ENCODE results near the gene PPM1E. TPM values are rescaled to one million over a fixed set of nuclear protein-coding genes. Genes with fewer than 3 reads are reported as not detected.

The PPM1E gene
- total RNA-seq, 1 experiment from 2014 or later = 2.9 TPM

DNA sequence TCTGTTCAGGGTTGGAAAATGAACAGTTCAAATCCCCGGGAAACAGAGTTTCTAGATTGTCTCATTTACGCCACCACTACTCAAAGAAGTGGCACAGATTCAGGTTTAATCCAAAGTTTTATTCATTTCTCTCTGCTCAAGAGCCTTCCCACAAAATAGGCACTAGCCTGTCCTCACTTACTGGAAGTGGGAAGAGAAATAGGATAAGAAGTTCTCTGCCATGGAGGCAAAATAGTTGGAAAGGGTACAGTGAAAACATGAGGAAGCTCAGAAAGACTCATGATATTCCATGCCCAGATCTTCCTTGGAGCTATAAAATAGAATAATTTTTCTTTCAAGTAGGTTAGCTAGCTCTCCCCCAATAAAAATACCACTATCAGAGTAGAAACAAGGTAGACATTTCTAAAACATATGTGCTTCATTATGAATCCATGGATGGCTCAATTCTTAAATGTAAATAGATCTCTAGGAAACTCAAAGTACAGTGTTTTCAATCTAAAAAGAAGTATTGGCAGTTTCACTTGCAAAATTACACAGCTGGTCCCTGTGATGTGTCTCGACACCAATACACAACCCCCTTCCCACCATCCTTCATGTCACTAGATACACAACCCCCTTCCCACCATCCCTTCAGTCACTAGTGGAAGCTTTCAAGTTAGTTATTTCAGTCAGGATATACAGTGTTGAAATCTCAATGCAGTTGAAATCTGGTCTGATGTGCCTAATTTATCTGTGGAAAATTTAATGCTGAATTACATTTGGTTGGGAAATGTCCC is 225.2 kb downstream of the PPM1E start:
- Histone ChIP-seq H3K27me3 (ENCODE audit: control insufficient read depth, insufficient read depth, low read length) (no peaks in the 10 kb centered on the region), H3K9me3 (ENCODE audit: control insufficient read depth, insufficient read depth, low read depth, low read length) (no peaks in the 10 kb centered on the region), H3K4me1 (ENCODE audit: control insufficient read depth, insufficient read depth, low read length) (no peaks in the 10 kb centered on the region), H3K4me3 (ENCODE audit: low read depth in 2 of 2, low read length in 2 of 2) (no peak overlapping the region), H3K36me3 (ENCODE audit: control insufficient read depth, insufficient read depth, low read length) (no peaks in the 10 kb centered on the region), H3K27ac (ENCODE audit: low read length) (no peak overlapping the region)
- BruUV-seq (replicated peaks) = no TSS peak
- in situ Hi-C loops (cut with HindIII; ENCODE audit: low pct_unique_long_range_greater_than_20kb, low sequenced_read_pairs) = no loop called here
- no peak for ATAC-seq
- ChIA-PET POLR2A (no interaction called here), CTCF (no interaction called here)
- DNase-seq (ENCODE audit: low read depth, low spot score) = no peak
- intact Hi-C loops (cut with micrococcal nuclease; ENCODE audit: unreplicated experiment) = no loop called here
- TF ChIP-seq, protein P1, sequence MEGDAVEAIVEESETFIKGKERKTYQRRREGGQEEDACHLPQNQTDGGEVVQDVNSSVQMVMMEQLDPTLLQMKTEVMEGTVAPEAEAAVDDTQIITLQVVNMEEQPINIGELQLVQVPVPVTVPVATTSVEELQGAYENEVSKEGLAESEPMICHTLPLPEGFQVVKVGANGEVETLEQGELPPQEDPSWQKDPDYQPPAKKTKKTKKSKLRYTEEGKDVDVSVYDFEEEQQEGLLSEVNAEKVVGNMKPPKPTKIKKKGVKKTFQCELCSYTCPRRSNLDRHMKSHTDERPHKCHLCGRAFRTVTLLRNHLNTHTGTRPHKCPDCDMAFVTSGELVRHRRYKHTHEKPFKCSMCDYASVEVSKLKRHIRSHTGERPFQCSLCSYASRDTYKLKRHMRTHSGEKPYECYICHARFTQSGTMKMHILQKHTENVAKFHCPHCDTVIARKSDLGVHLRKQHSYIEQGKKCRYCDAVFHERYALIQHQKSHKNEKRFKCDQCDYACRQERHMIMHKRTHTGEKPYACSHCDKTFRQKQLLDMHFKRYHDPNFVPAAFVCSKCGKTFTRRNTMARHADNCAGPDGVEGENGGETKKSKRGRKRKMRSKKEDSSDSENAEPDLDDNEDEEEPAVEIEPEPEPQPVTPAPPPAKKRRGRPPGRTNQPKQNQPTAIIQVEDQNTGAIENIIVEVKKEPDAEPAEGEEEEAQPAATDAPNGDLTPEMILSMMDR (IDR thresholded peaks at IDR 0.05) = no peak
- TF ChIP-seq, protein P2, sequence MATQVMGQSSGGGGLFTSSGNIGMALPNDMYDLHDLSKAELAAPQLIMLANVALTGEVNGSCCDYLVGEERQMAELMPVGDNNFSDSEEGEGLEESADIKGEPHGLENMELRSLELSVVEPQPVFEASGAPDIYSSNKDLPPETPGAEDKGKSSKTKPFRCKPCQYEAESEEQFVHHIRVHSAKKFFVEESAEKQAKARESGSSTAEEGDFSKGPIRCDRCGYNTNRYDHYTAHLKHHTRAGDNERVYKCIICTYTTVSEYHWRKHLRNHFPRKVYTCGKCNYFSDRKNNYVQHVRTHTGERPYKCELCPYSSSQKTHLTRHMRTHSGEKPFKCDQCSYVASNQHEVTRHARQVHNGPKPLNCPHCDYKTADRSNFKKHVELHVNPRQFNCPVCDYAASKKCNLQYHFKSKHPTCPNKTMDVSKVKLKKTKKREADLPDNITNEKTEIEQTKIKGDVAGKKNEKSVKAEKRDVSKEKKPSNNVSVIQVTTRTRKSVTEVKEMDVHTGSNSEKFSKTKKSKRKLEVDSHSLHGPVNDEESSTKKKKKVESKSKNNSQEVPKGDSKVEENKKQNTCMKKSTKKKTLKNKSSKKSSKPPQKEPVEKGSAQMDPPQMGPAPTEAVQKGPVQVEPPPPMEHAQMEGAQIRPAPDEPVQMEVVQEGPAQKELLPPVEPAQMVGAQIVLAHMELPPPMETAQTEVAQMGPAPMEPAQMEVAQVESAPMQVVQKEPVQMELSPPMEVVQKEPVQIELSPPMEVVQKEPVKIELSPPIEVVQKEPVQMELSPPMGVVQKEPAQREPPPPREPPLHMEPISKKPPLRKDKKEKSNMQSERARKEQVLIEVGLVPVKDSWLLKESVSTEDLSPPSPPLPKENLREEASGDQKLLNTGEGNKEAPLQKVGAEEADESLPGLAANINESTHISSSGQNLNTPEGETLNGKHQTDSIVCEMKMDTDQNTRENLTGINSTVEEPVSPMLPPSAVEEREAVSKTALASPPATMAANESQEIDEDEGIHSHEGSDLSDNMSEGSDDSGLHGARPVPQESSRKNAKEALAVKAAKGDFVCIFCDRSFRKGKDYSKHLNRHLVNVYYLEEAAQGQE (IDR thresholded peaks at IDR 0.05; ENCODE audit: insufficient read depth in 1 of 2, low read depth in 2 of 2, low read length in 1 of 2) = no peak

DNA sequence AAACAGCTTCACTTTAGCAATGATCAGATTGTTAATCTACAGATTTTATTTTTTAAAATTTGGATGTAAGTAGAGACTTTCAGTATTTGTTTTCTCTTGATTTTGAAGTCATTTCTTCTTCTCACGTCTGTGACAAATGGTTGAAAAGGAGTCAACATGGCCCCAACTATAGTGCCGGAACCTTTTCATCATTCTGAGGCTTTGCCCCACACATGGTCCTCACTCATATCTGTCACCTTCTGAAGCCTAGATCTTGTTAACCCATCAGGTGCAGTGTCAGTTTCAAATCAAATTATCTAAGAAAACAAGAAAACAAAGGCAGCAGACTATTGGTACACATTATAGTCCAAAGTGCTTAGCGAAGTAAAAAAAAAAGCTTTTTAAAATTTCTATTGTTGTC is 227.0 kb downstream of the PPM1E start:
- Histone ChIP-seq H3K36me3 (ENCODE audit: control insufficient read depth, insufficient read depth, low read length) (no peaks in the 10 kb centered on the region; the same call in 1 of the 2 replicates), H3K27ac (ENCODE audit: low read length) (no peak overlapping the region), H3K9me3 (ENCODE audit: control insufficient read depth, insufficient read depth, low read depth, low read length) (no peaks in the 10 kb centered on the region), H3K27me3 (ENCODE audit: control insufficient read depth, insufficient read depth, low read length) (no peaks in the 10 kb centered on the region), H3K4me3 (ENCODE audit: low read depth in 2 of 2, low read length in 2 of 2) (no peak overlapping the region), H3K4me1 (ENCODE audit: control insufficient read depth, insufficient read depth, low read length) (no peaks in the 10 kb centered on the region)
- ChIA-PET CTCF (no interaction called here), POLR2A (no interaction called here)
- in situ Hi-C loops (cut with HindIII; ENCODE audit: low pct_unique_long_range_greater_than_20kb, low sequenced_read_pairs) (no loop called here), intact Hi-C loops (cut with micrococcal nuclease; ENCODE audit: unreplicated experiment) (no loop called here)
- ATAC-seq (no peak), DNase-seq (ENCODE audit: low read depth, low spot score) (no peak)
- BruUV-seq (replicated peaks) = no TSS peak
- TF ChIP-seq, protein P1 (IDR thresholded peaks at IDR 0.05) = no peak
- TF ChIP-seq, protein P2 (IDR thresholded peaks at IDR 0.05; ENCODE audit: insufficient read depth in 1 of 2, low read depth in 2 of 2, low read length in 1 of 2) = no peak
- TF ChIP-seq TCF7L2 (IDR thresholded peaks at IDR 0.05; ENCODE audit: low read depth, low read length) (no peak), SIN3A (IDR thresholded peaks at IDR 0.05; ENCODE audit: borderline replicate concordance, insufficient read depth, low read depth, low read length) (no peak), POLR2AphosphoS5 (IDR thresholded peaks at IDR 0.05; ENCODE audit: low read depth, low read length) (no peak)
